Fibroblast of the conjunctiva (primary cell): ENCODE measurements around the gene NR5A1.

Source experiments
- DNase-seq: peaks from one replicate; pipeline ENCODE4 v3.0.0-alpha.2; 2010; ENCODE audit warnings: low read depth

The NR5A1 gene

GRCh38 chr9:124480621-124480981 is 26.6 kb downstream of the NR5A1 start:
- no peak for DNase-seq

- DNase-seq = no peak
Measured at GRCh38 chr9:124479947-124480620, 27.1 kb downstream of the NR5A1 start.

- no peak for DNase-seq
Measured at GRCh38 chr9:124479371-124479770, 27.8 kb downstream of the NR5A1 start.

GRCh38 chr9:124478354-124478753 is 28.8 kb downstream of the NR5A1 start:
- DNase-seq = no peak

- no peak for DNase-seq
Measured at GRCh38 chr9:124477648-124478285, 29.4 kb downstream of the NR5A1 start.

- DNase-seq = no peak
Measured at GRCh38 chr9:124477211-124477647, 30.0 kb downstream of the NR5A1 start.

- no peak for DNase-seq
Measured at GRCh38 chr9:124475868-124476690, 31.1 kb downstream of the NR5A1 start.

- no peak for DNase-seq
Measured at GRCh38 chr9:124475158-124475867, 31.9 kb downstream of the NR5A1 start.

- no peak for DNase-seq
Measured at GRCh38 chr9:124474151-124474550, 33.0 kb downstream of the NR5A1 start.

- no peak for DNase-seq
Measured at GRCh38 chr9:124473310-124473709, 33.9 kb downstream of the NR5A1 start.

- no peak for DNase-seq
Measured at GRCh38 chr9:124472770-124473169, 34.4 kb downstream of the NR5A1 start.

- DNase-seq = no peak
Measured at GRCh38 chr9:124471761-124472160, 35.4 kb downstream of the NR5A1 start.

- DNase-seq = no peak
Measured at GRCh38 chr9:124470726-124471125, 36.5 kb downstream of the NR5A1 start.

GRCh38 chr9:124470306-124470705 is 36.9 kb downstream of the NR5A1 start:
- DNase-seq = no peak

- no peak for DNase-seq
Measured at GRCh38 chr9:124469011-124469832, 38.0 kb downstream of the NR5A1 start.

GRCh38 chr9:124468061-124468740 is 39.0 kb downstream of the NR5A1 start:
- no peak for DNase-seq

GRCh38 chr9:124467410-124468060 is 39.7 kb downstream of the NR5A1 start:
- DNase-seq = no peak

GRCh38 chr9:124465736-124466135 is 41.5 kb downstream of the NR5A1 start:
- DNase-seq = no peak

- no peak for DNase-seq
Measured at GRCh38 chr9:124462739-124463138, 44.5 kb downstream of the NR5A1 start.

GRCh38 chr9:124458441-124458840 is 48.8 kb downstream of the NR5A1 start:
- no peak for DNase-seq
